ENCODE results near the gene GORASP2. TPM values are rescaled to one million over a fixed set of nuclear protein-coding genes. Genes with fewer than 3 reads are reported as not detected.

Gene GORASP2
- total RNA-seq, 1 experiment from 2014 or later: 87.9 TPM

DNA sequence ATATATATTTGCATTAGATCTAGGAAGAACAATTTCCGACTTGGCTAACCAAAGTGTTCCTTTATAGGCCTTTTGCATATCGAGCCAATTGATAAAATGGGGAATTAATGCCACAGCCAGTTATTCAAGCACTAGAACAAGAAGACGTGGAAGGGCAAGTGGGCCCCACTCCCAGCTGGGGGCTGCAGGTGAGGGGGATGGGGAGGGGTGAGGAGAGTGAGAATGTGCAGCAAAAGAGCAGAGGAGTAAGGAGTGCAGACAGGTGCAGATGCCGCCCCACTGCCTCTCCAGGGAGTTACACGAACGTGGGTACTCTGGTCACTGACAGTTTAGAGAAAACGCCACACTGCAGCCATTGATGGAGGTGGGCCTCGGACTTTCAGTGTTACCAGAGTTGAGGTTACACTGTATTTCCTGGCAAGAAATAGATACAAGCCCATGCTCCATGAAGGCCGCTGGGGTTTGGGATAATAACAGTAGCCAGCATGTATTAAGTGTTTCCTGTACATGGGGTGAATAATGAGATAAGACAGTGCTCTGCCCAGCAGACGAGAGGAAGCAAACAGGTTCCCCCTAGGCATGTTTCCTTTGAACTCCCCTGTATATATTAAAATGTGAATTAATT lies 40.9 kb downstream of the GORASP2 start:
- CTCF ChIA-PET: no interaction called here
- ATAC-seq: no peak
- TF ChIP-seq, protein P1, sequence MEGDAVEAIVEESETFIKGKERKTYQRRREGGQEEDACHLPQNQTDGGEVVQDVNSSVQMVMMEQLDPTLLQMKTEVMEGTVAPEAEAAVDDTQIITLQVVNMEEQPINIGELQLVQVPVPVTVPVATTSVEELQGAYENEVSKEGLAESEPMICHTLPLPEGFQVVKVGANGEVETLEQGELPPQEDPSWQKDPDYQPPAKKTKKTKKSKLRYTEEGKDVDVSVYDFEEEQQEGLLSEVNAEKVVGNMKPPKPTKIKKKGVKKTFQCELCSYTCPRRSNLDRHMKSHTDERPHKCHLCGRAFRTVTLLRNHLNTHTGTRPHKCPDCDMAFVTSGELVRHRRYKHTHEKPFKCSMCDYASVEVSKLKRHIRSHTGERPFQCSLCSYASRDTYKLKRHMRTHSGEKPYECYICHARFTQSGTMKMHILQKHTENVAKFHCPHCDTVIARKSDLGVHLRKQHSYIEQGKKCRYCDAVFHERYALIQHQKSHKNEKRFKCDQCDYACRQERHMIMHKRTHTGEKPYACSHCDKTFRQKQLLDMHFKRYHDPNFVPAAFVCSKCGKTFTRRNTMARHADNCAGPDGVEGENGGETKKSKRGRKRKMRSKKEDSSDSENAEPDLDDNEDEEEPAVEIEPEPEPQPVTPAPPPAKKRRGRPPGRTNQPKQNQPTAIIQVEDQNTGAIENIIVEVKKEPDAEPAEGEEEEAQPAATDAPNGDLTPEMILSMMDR (IDR thresholded peaks at IDR 0.05 in 2 of 3, conservative IDR thresholded peaks at IDR 0.05 in 1 of 3; ENCODE audit: borderline replicate concordance in 1 of 3, insufficient read depth in 1 of 3, low read depth in 2 of 3, low read length in 2 of 3): no peak
- TF ChIP-seq RAD21 (IDR thresholded peaks at IDR 0.05; ENCODE audit: low read depth) (no peak), YY1 (IDR thresholded peaks at IDR 0.05; ENCODE audit: extremely low read depth, insufficient replicate concordance, low read depth, low read length) (no peak), POLR2A (IDR thresholded peaks at IDR 0.05; ENCODE audit: borderline replicate concordance, extremely low read depth, insufficient read depth, insufficient read length) (no peak), ZNF274 (IDR thresholded peaks at IDR 0.05; ENCODE audit: low read depth, low read length) (no peak)
- TF ChIP-seq, protein P2, sequence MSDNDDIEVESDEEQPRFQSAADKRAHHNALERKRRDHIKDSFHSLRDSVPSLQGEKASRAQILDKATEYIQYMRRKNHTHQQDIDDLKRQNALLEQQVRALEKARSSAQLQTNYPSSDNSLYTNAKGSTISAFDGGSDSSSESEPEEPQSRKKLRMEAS (IDR thresholded peaks at IDR 0.05): no peak

DNA sequence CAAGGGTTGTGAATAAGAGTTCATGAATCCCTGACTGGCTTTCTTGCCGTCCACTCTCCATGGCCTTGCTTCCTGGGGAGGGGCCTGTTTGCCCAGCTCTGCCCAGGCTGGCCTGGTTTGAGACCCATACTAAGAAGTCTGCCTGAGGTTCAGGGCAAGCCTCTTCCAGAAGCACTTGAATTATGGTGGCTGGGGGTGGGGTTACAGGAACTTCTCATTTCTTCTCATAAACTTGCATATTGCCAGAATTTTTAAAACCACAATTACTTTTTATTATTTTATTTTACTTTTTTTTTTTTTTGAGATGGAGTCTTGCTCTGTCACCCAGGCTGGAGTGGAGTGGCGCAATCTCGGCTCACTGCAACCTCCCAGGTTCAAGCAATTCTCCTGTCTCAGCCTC lies 42.0 kb downstream of the GORASP2 start:
- POLR2A ChIA-PET: no interaction called here
- CTCF ChIA-PET: no interaction called here
- H3K4me3 ChIP-seq (replicated peaks in 1 of 2; ENCODE audit: low read depth in 1 of 2, low read length in 2 of 2): no peak overlapping the region
- ATAC-seq (no peak), DNase-seq (ENCODE audit: low read depth, low spot score) (no peak)
- no peaks in the 10 kb centered on the region for H3K79me2 ChIP-seq (ENCODE audit: insufficient read depth, low read length)
- RAD21 ChIA-PET (ENCODE audit: low non-redundant PET in 1 of 2, low total read pairs in 2 of 2, uncharacterized antibody in 2 of 2, unreplicated experiment in 2 of 2): no interaction called here
- no peaks in the 10 kb centered on the region for H3K27me3 ChIP-seq (ENCODE audit: insufficient read depth, low read length)
- H3K9me3 ChIP-seq (ENCODE audit: control insufficient read depth in 1 of 2, insufficient read depth in 1 of 2, low read depth in 1 of 2, low read length in 2 of 2): no peaks in the 10 kb centered on the region
- H2AFZ ChIP-seq (ENCODE audit: low read depth, low read length, poor library complexity, severe bottlenecking): no peak overlapping the region
- intact Hi-C loops (cut with micrococcal nuclease): no loop called here
- no peak overlapping the region for H3K4me2 ChIP-seq (ENCODE audit: low read length)
- no peak overlapping the region for H3K27ac ChIP-seq (ENCODE audit: low read depth, low read length)
- H3K4me1 ChIP-seq (ENCODE audit: control insufficient read depth in 1 of 2, insufficient read depth in 2 of 2, low read length in 2 of 2): peaks cover 12 to 19% of the 10 kb centered on the region in 2 experiments; a peak in 3 of 4 replicates
- BruUV-seq (replicated peaks): no TSS peak
- H3K36me3 ChIP-seq (ENCODE audit: control insufficient read depth in 1 of 2, insufficient read depth in 2 of 2, low read length in 2 of 2): peaks cover 2 to 7% of the 10 kb centered on the region in 2 experiments; a peak in 2 of 4 replicates
- H3K9me2 ChIP-seq (ENCODE audit: insufficient read depth): no peaks in the 10 kb centered on the region
- no peak overlapping the region for H3K9ac ChIP-seq (ENCODE audit: low read length)
- H4K20me1 ChIP-seq (ENCODE audit: insufficient read depth): no peaks in the 10 kb centered on the region
- TF ChIP-seq CEBPB (IDR thresholded peaks at IDR 0.05; ENCODE audit: low read depth): no peak
- TF ChIP-seq ZNF274 (IDR thresholded peaks at IDR 0.05; ENCODE audit: low read depth, low read length): no peak
- no peak for TF ChIP-seq POLR2A (IDR thresholded peaks at IDR 0.05; ENCODE audit: borderline replicate concordance, extremely low read depth, insufficient read depth, insufficient read length)
- no peak for TF ChIP-seq SRF (IDR thresholded peaks at IDR 0.05; ENCODE audit: low read depth)
- no peak for TF ChIP-seq ZFX (IDR thresholded peaks at IDR 0.05)
- TF ChIP-seq RAD21 (IDR thresholded peaks at IDR 0.05; ENCODE audit: low read depth): no peak
- no peak for TF ChIP-seq YY1 (IDR thresholded peaks at IDR 0.05; ENCODE audit: extremely low read depth, insufficient replicate concordance, low read depth, low read length)
- no peak for TF ChIP-seq EZH2phosphoT487 (IDR thresholded peaks at IDR 0.05; ENCODE audit: borderline replicate concordance)
- TF ChIP-seq, protein P3, sequence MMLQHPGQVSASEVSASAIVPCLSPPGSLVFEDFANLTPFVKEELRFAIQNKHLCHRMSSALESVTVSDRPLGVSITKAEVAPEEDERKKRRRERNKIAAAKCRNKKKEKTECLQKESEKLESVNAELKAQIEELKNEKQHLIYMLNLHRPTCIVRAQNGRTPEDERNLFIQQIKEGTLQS (IDR thresholded peaks at IDR 0.05): no peak
- no peak for TF ChIP-seq TCF7L2 (IDR thresholded peaks at IDR 0.05; ENCODE audit: borderline replicate concordance, extremely low read depth, insufficient read depth, insufficient read length)
- no peak for TF ChIP-seq EZH2 (IDR thresholded peaks at IDR 0.05)

More for the DNA sequence above, 40.9 kb downstream of the GORASP2 start:
- POLR2A ChIA-PET: no interaction called here
- no peak overlapping the region for H3K27ac ChIP-seq (ENCODE audit: low read depth, low read length)
- H3K9ac ChIP-seq (ENCODE audit: low read length): no peak overlapping the region
- intact Hi-C loops (cut with micrococcal nuclease): no loop called here
- H3K79me2 ChIP-seq (ENCODE audit: insufficient read depth, low read length): no peaks in the 10 kb centered on the region
- H4K20me1 ChIP-seq (ENCODE audit: insufficient read depth): no peaks in the 10 kb centered on the region
- no peaks in the 10 kb centered on the region for H3K9me3 ChIP-seq (ENCODE audit: control insufficient read depth in 1 of 2, insufficient read depth in 1 of 2, low read depth in 1 of 2, low read length in 2 of 2)
- H2AFZ ChIP-seq (ENCODE audit: low read depth, low read length, poor library complexity, severe bottlenecking): no peak overlapping the region
- H3K4me1 ChIP-seq (ENCODE audit: control insufficient read depth in 1 of 2, insufficient read depth in 2 of 2, low read length in 2 of 2): peaks cover 12 to 19% of the 10 kb centered on the region in 2 experiments; a peak in 3 of 4 replicates
- RAD21 ChIA-PET (ENCODE audit: low non-redundant PET in 1 of 2, low total read pairs in 2 of 2, uncharacterized antibody in 2 of 2, unreplicated experiment in 2 of 2): no interaction called here
- H3K4me3 ChIP-seq (replicated peaks in 1 of 2; ENCODE audit: low read depth in 1 of 2, low read length in 2 of 2): no peak overlapping the region
- H3K27me3 ChIP-seq (ENCODE audit: insufficient read depth, low read length): no peaks in the 10 kb centered on the region
- no TSS peak for BruUV-seq (replicated peaks)
- no peak overlapping the region for H3K4me2 ChIP-seq (ENCODE audit: low read length)
- peaks cover 9 to 13% of the 10 kb centered on the region in 2 experiments for H3K36me3 ChIP-seq (ENCODE audit: control insufficient read depth in 1 of 2, insufficient read depth in 2 of 2, low read length in 2 of 2)
- no peaks in the 10 kb centered on the region for H3K9me2 ChIP-seq (ENCODE audit: insufficient read depth)
- DNase-seq (ENCODE audit: low read depth, low spot score): no peak
